ENCODE data around the gene TNFRSF12A.

TNFRSF12A gene

GRCh38 chr16:2986623-2987188 is 33.5 kb upstream of the TNFRSF12A start:
- DNase-seq = no peak

DNA sequence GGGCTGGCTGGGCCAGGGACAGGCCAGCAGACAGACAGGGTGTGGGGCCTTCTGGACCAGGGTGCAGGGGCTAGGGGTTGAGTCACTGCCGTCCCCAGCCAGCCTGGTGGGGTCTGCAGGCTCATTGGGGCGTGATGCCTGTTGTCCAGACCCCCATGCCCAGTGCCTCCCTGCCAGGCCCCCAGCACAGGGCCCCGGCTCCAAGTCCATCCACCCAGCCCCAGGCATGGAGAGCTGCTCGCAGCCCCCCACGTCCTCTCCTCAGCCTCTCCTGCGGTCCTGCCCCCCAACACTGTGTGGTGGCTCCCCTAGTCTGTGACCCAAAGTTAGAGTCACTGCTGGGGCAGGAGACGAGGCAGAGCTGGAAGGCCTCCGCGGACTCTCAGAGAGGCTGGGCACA is 32.9 kb upstream of the TNFRSF12A start:
- no peak for DNase-seq

GRCh38 chr16:2987833-2988232 is 32.3 kb upstream of the TNFRSF12A start:
- DNase-seq = no peak

DNA sequence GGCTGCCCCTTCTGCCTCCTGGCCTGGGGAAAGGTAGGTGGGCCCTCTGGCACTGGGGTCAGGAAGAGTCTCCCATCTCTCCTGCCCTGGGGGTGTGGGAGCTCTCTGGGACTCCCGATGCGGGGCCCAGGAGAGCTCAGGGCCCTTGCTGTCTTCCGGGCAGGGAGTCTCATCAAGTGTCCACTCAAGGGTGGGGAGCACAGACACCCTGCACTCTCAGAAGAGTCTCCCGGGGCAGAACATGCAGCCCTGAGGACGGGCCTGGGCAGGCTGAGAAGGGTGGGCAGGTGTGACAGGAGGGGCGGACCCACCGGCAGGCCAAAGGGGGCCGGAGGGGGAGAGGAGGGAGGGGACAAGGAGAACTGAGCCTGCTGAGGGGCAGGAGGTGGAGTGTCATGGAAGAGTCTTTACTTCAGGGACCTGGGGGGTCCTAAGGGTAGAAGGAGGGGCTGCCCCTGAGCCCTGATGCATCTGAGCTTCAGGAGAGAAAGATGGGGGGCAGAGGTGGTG is 31.5 kb upstream of the TNFRSF12A start:
- no peak for DNase-seq

GRCh38 chr16:2990891-2991290 is 29.3 kb upstream of the TNFRSF12A start:
- no peak for DNase-seq

GRCh38 chr16:2991566-2992261 is 28.5 kb upstream of the TNFRSF12A start:
- no peak for DNase-seq

- DNase-seq = no peak
These were observed 27.6 kb upstream of the TNFRSF12A start for GRCh38 chr16:2992383-2993081.

DNA sequence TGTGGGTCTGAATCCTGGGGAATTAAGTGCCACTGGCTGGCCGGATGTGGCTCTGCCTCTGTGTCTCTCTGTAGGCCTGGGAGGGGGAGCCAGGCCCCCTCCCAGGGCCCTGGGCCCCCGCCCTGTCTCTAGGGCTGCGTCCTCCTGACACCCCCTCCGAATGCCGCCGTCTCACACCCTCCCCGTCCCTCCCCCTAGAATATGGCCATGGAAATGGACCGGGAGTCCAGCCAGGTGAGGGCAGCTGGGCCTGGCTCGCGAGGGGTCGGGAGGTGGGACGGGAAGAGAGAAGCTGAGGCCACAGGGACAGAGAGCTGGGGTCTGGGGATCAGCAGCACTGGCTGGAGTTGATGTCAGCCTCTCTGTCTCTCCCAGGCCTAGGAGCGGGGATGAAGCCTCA is 23.9 kb upstream of the TNFRSF12A start:
- DNase-seq = no peak

DNA sequence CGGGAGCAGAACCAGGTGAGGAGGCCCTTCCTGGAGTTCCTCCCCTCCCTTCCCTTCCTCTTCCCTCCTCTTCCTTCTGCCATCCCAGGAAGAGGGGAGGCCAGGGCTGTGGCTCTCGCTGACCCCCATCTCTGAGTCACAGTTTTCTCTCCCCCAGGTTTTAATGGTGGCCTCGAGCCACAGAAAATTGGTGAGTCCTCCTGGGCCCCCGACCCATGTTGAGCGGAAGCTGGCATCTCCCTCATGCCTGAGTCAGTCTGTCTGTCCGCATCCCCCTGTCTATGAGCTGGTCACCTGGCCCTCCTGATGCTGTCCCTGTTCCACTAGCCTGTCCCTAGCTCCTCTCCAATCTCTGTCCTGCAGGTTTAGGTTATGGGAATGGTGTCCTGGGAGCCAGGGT is 20.2 kb upstream of the TNFRSF12A start:
- no peak for DNase-seq

DNA sequence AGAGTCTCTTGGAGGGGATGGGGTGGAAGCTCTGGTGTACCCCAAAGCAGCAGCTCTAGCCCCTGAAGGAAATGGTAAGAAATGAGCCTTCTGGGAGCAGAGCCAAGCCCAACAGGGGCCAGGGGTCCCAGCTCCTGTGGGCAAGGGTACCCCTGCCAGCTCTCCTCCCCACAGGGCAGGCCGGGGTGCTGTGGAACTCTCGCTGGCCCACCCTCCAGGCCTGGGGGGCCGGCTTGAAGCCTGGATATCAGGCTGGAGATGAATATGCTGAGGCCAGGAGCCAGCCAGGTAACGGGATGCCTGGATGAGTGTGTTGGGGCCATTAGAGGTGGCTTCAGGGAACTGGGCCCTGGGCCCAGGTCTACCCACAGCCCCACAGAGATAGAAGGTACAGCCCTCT is 19.6 kb upstream of the TNFRSF12A start:
- no peak for DNase-seq

GRCh38 chr16:3001316-3001715 is 18.9 kb upstream of the TNFRSF12A start:
- no peak for DNase-seq

- peak; percentile 99 for DNase-seq
These were observed 16.4 kb upstream of the TNFRSF12A start for GRCh38 chr16:3003582-3004270.

DNA sequence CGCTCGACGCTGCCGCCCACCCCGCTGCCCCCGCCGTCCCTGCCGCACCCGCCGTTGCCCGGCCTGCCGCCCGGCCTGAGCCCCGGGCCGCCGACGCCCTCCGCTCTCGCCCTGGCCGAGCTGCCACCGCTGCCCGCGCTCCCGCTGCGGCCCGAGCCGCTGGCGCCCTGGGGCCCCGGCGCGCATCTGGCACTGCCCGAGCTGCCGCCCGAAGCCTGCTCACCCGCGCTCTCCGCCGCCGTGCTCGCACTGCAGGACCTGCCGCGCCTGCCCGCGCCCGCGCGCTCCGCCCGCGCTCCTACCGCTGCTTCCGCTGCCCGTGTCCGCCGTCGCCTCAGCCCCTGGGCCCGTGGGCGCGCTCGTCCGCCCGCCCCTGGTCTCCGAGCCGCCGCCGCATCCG is 15.8 kb upstream of the TNFRSF12A start:
- peak; percentile 9 for DNase-seq

GRCh38 chr16:3004781-3005284 is 15.3 kb upstream of the TNFRSF12A start:
- peak; percentile 6 for DNase-seq

- DNase-seq = no peak
These were observed 12.9 kb upstream of the TNFRSF12A start for GRCh38 chr16:3007059-3007956.

DNA sequence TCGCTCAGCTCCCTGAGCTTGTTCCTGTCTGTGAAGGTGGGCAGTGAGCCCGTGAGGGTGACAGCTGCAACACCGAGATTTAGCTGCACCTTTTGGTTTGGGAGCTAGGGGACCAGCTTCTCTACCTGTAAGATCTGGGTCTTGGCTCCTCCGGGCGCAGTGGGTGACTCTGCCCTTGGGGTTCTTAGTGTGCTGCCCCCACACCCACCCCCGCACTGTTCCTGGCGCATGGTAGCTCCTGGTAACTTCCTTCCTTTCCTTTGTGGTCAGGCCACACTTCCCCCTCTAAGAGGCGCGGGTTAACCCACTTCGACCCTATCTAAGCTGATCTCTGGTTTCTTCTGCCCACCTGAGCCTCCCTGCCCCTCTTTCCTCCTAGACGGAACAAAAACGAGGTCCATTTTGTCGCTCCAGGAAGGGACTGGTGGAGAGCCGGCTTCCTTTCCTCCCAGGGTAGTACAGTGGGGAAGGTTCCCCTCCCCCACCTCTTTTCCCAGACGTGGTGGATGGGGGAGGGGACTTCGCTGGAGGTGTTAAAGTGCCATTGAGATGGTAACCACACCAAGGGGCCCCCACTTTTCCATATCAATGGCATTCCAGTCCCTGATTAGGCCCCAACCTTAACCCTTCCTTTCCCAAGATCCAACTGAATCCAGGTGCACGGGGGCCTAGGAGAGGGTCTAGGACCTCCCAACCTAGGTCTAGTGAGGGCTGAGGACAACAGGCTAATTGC is 12.0 kb upstream of the TNFRSF12A start:
- peak; percentile 42 for DNase-seq

GRCh38 chr16:3008690-3009037 is 11.5 kb upstream of the TNFRSF12A start:
- DNase-seq = no peak

DNA sequence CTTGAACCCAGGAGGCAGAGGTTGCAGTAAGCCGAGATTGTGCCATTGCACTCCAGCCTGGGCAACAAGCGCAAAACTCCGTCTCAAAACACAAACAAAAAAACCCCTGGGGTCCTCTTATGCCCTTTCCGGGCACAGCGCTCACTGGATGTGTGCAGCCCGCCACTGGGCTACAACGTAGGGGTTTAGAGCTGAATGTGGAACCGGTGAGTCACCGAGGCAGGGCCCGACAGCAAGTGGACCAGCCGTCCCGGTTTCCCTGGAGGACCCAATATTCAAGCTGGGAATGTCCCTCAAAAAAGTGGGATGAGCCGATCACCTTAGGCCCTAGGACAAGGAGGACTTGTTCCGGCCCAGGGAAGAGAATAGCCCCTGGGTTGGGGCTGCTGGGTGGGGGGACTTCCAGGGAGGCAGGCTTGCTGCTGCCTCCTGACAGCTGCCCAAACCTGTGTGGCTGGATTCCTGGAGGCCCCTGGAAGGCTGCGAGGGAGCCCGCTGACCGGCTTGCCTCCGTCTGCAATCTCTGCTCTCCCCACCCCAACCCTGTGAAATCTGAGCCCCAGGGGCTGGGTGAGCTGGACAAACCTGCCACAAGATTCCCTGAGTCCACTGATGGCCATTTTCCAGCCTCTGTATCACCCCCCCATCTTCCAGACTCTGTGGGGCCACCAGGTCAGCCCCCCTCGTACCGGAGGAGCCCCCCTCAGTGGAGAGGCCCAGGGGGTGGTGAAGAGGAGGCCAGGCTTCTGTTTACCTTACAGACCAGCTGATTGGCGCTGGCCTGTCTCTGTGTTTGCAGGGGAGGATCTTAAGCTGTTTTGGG is 10.4 kb upstream of the TNFRSF12A start:
- DNase-seq = no peak

DNA sequence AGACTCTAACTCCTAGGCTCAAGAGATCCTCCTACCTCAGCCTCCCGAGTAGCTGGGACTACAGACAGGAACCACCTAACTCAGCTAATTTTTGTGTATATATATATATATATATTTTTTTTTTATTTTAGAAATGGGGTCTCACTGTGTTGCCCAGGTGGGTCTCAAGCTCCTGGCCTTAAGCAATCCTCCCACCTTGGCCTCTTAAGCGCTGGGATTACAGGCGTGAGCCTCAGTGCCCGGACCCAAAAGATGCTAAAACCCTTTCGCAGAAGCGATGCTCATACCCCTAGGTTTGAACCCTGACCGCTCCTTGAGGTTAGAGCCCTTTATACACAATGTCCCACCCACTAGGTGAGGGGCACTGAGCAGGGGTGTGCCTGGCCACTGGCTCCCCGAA is 9.7 kb upstream of the TNFRSF12A start:
- no peak for DNase-seq

DNA sequence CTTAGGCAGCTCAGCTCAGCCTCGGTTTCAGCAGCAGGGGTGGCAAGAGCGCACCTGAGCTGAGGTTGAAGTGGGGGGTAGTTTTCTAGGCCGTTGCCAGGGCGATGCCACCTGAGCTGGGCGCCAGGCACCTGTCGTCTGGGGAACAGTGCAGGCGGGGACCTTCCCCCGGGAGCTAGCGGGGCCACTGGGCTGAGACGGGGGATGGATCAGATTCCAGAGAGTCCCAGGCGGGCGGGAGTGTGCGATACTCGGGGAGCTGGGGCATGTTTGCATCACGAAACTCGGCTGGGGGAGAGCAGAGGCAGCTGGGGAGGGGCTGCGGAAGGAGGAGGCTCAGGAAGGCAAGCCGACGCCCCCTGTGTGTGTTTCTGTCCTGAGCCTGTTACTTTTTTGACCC is 7.9 kb upstream of the TNFRSF12A start:
- DNase-seq = no peak
